ENCODE results near the gene RPP14. TPM values are rescaled to one million over a fixed set of nuclear protein-coding genes. Genes with fewer than 3 reads are reported as not detected.
A peak's percentile ranks its signal among the peaks of the same experiment; 100 is the strongest.

RPP14 gene
- total RNA-seq: 10 to 100 TPM in 3 of 4 donors, 1 to 10 TPM in 1; 9.2 to 25.1 (median 18.8) TPM

- H3K4me1 ChIP-seq: peaks cover 12 to 27% (median 23%) of the 10 kb centered on the region in 4 donors
- H3K4me3 ChIP-seq: peak within 1 kb of the TSS; percentile 65 to 92 (median 87)
- TF ChIP-seq POLR2AphosphoS5 (IDR thresholded peaks at IDR 0.05) (peak; percentile 64 to 90 (median 89)), EP300 (IDR thresholded peaks at IDR 0.05; ENCODE audit: low read depth) (no peak), CTCF (IDR thresholded peaks at IDR 0.05) (peak; percentile 90 to 99 (median 97)), POLR2A (IDR thresholded peaks at IDR 0.05) (peak; percentile 89)
- 5 to 26% methylated on average over 13 to 71 of the region's 71 CpGs for WGBS, 2 donors (ENCODE audit: low coverage in 1 of 2)
- DNase-seq: peak; percentile 99
- in situ Hi-C loops (cut with MboI; ENCODE audit: low pct_ligation_motif_present in 1 of 4, low pct_unique_long_range_greater_than_20kb in 1 of 4, low sequenced_read_pairs in 3 of 4) (loop anchor here in 1 of 4 donors (25.0 kb wide), 1 partner anchor 231 kb away; the partner anchor contains the start of gene ACOX2), intact Hi-C loops (cut with DNase I; ENCODE audit: low total_unique reads) (loop anchor here (5.0 kb wide), 1 partner anchor 69 kb away; the partner anchor contains the start of gene ABHD6)
- H3K9me3 ChIP-seq: no peaks in the 10 kb centered on the region
- H3K27ac ChIP-seq: peak within 1 kb of the TSS; percentile 95 to 96 (median 96)
- H3K36me3 ChIP-seq: peaks cover 0 to 12% (median 5%) of the 10 kb centered on the region in 4 donors
- peaks cover 9% of the 10 kb centered on the region for H3K27me3 ChIP-seq
These were observed at the start of gene RPP14, which contains the start of gene HTD2 for GRCh38 chr3:58305882-58306711. TSS of gene RPP14 (plus strand) at chr3:58306245. CDS start at chr3:58310330, 4,085 bp downstream. TSS of gene HTD2 (plus strand) at chr3:58306520. CDS start at chr3:58317614, 11,094 bp downstream.

DNA sequence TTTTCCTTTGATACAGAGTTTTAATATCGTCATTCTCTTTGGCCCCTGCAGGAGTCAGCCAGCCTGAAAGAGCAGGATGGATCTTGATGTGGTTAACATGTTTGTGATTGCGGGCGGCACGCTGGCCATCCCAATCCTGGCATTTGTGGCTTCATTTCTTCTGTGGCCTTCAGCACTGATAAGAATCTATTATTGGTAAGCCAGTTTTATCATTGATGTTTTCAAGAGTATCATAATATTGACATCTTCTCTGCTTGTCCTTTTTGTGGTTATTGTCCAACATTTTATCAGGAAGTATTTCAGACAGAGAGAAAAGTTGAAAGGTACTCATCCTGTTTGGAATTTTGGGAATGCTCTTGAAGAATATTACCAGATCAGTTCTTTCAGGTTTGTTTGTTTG, 49.5 kb upstream of the RPP14 start:
- Histone ChIP-seq H3K36me3 (peaks cover 0 to 12% (median 6%) of the 10 kb centered on the region in 4 donors), H3K27ac (no peak overlapping the region), H3K27me3 (no peaks in the 10 kb centered on the region), H3K4me3 (no peak overlapping the region), H3K4me1 (peaks cover 7 to 30% (median 24%) of the 10 kb centered on the region in 4 donors), H3K9me3 (no peaks in the 10 kb centered on the region)
- in situ Hi-C loops (cut with MboI; ENCODE audit: low pct_ligation_motif_present in 1 of 4, low pct_unique_long_range_greater_than_20kb in 1 of 4, low sequenced_read_pairs in 3 of 4): no loop called here
- 78 to 100% methylated on average over 1 to 4 of the region's 4 CpGs for WGBS, 2 donors (ENCODE audit: low coverage in 1 of 2)
- no peak for DNase-seq
- intact Hi-C loops (cut with DNase I; ENCODE audit: low total_unique reads): no loop called here
- TF ChIP-seq CTCF (IDR thresholded peaks at IDR 0.05): no peak
- TF ChIP-seq EP300 (IDR thresholded peaks at IDR 0.05; ENCODE audit: low read depth): no peak
- TF ChIP-seq POLR2A (IDR thresholded peaks at IDR 0.05): no peak
- TF ChIP-seq POLR2AphosphoS5 (IDR thresholded peaks at IDR 0.05): no peak

DNA sequence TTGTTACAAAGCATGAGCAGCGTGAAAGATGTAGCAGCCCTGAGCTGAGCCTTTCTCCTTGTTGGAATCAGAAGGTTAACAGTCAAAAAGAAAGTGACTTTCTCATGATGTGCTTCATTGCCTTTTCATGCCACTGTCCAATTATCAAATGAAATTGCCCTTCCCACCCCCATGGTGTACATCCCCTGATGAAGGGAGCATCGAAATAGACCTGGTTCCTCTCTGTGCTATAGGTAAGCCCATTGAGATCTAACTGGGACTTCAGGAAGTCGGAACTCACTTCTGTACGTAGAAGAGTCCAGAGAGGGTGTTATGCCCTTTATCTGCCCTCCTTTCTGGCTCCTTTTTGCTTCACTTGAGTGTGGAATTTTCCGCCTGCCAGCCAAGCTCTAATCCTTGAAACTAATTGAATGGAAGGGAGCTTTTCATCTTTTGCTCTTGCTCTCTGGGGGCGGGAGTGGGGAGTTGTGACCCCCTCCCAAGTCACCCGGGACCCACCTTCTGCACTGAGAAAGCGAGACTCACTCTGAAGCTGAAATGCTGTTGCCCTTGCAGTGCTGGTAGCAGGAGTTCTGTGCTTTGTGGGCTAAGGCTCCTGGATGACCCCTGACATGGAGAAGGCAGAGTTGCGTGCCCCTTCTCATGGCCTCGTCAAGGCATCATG, 47.5 kb upstream of the RPP14 start:
- Histone ChIP-seq H3K4me1 (peaks cover 0 to 11% (median 7%) of the 10 kb centered on the region in 4 donors), H3K27me3 (no peaks in the 10 kb centered on the region), H3K36me3 (peaks cover 0 to 12% (median 6%) of the 10 kb centered on the region in 4 donors), H3K9me3 (no peaks in the 10 kb centered on the region), H3K27ac (no peak overlapping the region), H3K4me3 (no peak overlapping the region)
- no peak for DNase-seq
- intact Hi-C loops (cut with DNase I; ENCODE audit: low total_unique reads): no loop called here
- in situ Hi-C loops (cut with MboI; ENCODE audit: low pct_ligation_motif_present in 1 of 4, low pct_unique_long_range_greater_than_20kb in 1 of 4, low sequenced_read_pairs in 3 of 4): no loop called here
- TF ChIP-seq EP300 (IDR thresholded peaks at IDR 0.05; ENCODE audit: low read depth) (no peak), POLR2A (IDR thresholded peaks at IDR 0.05) (no peak), CTCF (IDR thresholded peaks at IDR 0.05) (no peak), POLR2AphosphoS5 (IDR thresholded peaks at IDR 0.05) (no peak)
- 90% methylated on average over 8 to 10 of the region's 10 CpGs for WGBS, 2 donors (ENCODE audit: low coverage in 1 of 2)

DNA sequence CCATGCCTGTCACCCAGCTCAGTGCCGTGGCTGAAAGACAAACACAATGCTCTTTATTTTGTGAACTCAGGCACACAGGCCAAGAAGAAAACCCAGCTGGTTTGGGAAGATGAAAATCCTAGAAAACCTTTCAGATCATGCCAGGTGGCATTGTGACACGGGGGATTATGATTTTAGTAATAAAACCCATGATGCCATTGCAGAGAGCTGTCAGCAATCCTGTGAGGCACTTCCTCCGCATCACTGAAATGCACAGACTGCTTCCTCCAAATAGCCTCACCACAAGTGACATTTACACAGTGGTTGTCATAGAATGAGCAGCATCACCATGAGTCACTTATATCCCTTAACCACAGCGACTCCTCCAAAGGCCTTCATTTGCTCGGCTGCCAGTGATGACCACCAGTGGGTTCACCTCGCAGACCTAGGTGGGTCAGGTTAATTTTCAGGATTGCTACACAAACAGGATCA, 45.7 kb upstream of the RPP14 start:
- Histone ChIP-seq H3K36me3 (peaks cover 0 to 12% (median 6%) of the 10 kb centered on the region in 4 donors), H3K4me1 (no peaks in the 10 kb centered on the region), H3K9me3 (no peaks in the 10 kb centered on the region), H3K27me3 (no peaks in the 10 kb centered on the region), H3K4me3 (no peak overlapping the region), H3K27ac (no peak overlapping the region)
- DNase-seq: no peak
- in situ Hi-C loops (cut with MboI; ENCODE audit: low pct_ligation_motif_present in 1 of 4, low pct_unique_long_range_greater_than_20kb in 1 of 4, low sequenced_read_pairs in 3 of 4): no loop called here
- WGBS, 2 donors (ENCODE audit: low coverage in 1 of 2): 75 to 83% methylated on average over 2 to 6 of the region's 6 CpGs
- TF ChIP-seq POLR2A (IDR thresholded peaks at IDR 0.05): no peak
- TF ChIP-seq CTCF (IDR thresholded peaks at IDR 0.05): no peak
- no peak for TF ChIP-seq EP300 (IDR thresholded peaks at IDR 0.05; ENCODE audit: low read depth)
- TF ChIP-seq POLR2AphosphoS5 (IDR thresholded peaks at IDR 0.05): no peak
- intact Hi-C loops (cut with DNase I; ENCODE audit: low total_unique reads): no loop called here
